Tibial nerve (tissue), 4 donors: ENCODE data around the gene EPHB3. TPM values are rescaled to one million over a fixed set of nuclear protein-coding genes. Genes with fewer than 3 reads are reported as not detected.

ENCODE experiments used
- DNase-seq, 2 donors: peaks; one replicate each; pipeline ENCODE4 v3.0.0-alpha.2; 2019; ENCODE audit warnings: low spot score in 2 of 2
- H3K27ac ChIP-seq, 4 donors: fragments of 200-600 bp; sonication (generic) in 3 of 4; one replicate each; pipeline ENCODE4 v1.5.1; 2017 to 2019; ENCODE audit warnings: mild to moderate bottlenecking in 1 of 4
- H3K27me3 ChIP-seq, 2 donors: fragments of 200-600 bp; sonication (generic) in 1 of 2; one replicate each; pipeline versions ENCODE4 v1.5.1 to v1.6.0; 2017 to 2019
- H3K36me3 ChIP-seq, 3 donors: fragments of 200-600 bp; sonication (generic); one replicate each; pipeline ENCODE4 v1.5.1; 2018 to 2019
- H3K4me1 ChIP-seq, 4 donors: fragments of 200-600 bp; sonication (generic) in 3 of 4; one replicate each; pipeline ENCODE4 v1.5.1; 2017 to 2019
- H3K4me3 ChIP-seq, 4 donors: fragments of 200-600 bp; sonication (generic) in 3 of 4; one replicate each; pipeline ENCODE4 v1.5.1; 2017 to 2019; ENCODE audit warnings: mild to moderate bottlenecking in 1 of 4, moderate library complexity in 1 of 4
- H3K9me3 ChIP-seq, 4 donors: fragments of 200-600 bp; sonication (generic) in 3 of 4; one replicate each; pipeline ENCODE4 v1.5.1; 2017 to 2019
- EP300 ChIP-seq, 2 donors: sonication (generic); formaldehyde crosslinking; IDR thresholded peaks; one replicate each; pipeline ENCODE4 v1.6.1; 2017; ENCODE audit warnings: antibody characterized with exemption in 2 of 2, mild to moderate bottlenecking in 1 of 2
- POLR2A ChIP-seq, 2 donors: fragments of 450-650 bp; IDR thresholded peaks; one replicate each; pipeline ENCODE4 v1.6.1; 2017; ENCODE audit warnings: antibody characterized with exemption in 2 of 2, mild to moderate bottlenecking in 2 of 2, moderate library complexity in 2 of 2
- WGBS, 2 donors: methylation state at CpG; one replicate each; pipeline ENCODE4 v1.1.5; 2018; 5-methylcytosine and 5-hydroxymethylcytosine counted together
- total RNA-seq, 4 donors: library from RNA; depleted of rRNA; stranded (reverse); fragments of >200 nt; gene quantifications; one replicate each; pipeline ENCODE4 v1.1.0, GENCODE V29; 2016
- TF ChIP-seq, protein P1 (sequence below), 5 experiments: fragments of 200-600 bp in 3 of 5; fragments of 450-650 bp in 2 of 5; sonication (generic) in 3 of 5; IDR thresholded peaks; one replicate each; pipeline ENCODE4 v1.5.1; 2016 to 2019; ENCODE audit warnings: antibody characterized with exemption in 5 of 5, mild to moderate bottlenecking in 3 of 5, moderate library complexity in 2 of 5

The EPHB3 gene
- total RNA-seq, 4 donors from 2014 or later = 4.8 to 13.8 (median 5.9) TPM

DNA sequence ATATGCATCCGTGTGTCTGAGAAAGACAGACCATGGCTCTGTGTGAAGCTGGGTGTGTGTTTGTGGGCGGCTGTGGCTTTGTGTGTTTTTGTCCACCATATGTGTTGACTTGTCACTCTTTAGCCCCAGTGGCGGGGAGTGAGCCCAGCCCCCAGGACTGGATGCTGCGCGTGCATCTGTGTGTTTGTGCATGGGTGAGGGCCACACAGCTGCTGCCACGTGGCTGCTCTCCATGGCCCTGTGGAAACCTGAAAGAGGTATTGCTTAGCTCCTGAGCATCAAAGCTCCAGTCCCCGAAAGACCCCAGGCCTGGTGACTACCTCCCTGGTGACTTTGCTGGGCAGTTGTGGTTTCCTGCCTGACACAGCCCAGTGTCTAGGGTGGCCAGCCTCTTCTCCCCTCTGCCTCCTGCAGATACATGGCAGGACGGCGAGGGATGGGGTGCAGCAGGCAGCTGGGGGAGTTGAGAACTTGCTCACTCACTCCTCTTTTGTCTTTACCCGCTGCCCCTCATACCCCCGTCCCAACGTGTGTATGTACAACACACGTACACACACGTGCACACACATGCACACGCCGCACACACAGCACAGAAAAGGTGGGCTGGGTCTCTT lies 6.5 kb downstream of the EPHB3 start:
- peak overlapping the region; percentile 54 to 93 (median 82) for H3K27ac ChIP-seq
- peak overlapping the region; percentile 38 to 66 (median 43) for H3K4me3 ChIP-seq

DNA sequence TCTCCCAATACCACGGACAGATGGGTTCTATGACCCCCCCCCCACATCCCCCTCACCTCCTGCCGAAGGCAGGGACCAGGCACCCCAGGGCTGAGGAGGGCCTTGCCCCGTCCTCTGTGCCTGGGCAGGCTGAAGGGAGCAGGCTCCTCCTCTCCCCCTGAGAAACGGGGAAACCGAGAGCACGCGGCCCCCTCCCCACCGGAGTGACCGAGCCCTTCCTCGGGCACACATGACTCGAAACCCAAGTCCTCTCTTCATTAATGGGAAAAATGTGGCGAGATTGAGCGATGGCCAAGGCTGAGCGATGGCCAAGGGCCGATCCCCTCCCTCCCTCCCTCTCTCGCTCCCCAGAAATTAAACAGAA lies 7.0 kb downstream of the EPHB3 start:
- peaks cover 0 to 74% (median 46%) of the 10 kb centered on the region in 4 donors for H3K4me1 ChIP-seq

More for the DNA sequence above, 6.5 kb downstream of the EPHB3 start:
- DNase-seq = no peak
- WGBS, 2 donors = 37 to 43% methylated on average over 12 to 16 of the region's 16 CpGs
- peaks cover 0 to 10% (median 0%) of the 10 kb centered on the region in 3 donors for H3K36me3 ChIP-seq
- H3K27me3 ChIP-seq = no peaks in the 10 kb centered on the region
- H3K4me1 ChIP-seq = peaks cover 0 to 74% (median 47%) of the 10 kb centered on the region in 4 donors
- no peaks in the 10 kb centered on the region for H3K9me3 ChIP-seq
- no peak for TF ChIP-seq POLR2A (IDR thresholded peaks at IDR 0.05)
- no peak for TF ChIP-seq EP300 (IDR thresholded peaks at IDR 0.05)
- TF ChIP-seq, protein P1, sequence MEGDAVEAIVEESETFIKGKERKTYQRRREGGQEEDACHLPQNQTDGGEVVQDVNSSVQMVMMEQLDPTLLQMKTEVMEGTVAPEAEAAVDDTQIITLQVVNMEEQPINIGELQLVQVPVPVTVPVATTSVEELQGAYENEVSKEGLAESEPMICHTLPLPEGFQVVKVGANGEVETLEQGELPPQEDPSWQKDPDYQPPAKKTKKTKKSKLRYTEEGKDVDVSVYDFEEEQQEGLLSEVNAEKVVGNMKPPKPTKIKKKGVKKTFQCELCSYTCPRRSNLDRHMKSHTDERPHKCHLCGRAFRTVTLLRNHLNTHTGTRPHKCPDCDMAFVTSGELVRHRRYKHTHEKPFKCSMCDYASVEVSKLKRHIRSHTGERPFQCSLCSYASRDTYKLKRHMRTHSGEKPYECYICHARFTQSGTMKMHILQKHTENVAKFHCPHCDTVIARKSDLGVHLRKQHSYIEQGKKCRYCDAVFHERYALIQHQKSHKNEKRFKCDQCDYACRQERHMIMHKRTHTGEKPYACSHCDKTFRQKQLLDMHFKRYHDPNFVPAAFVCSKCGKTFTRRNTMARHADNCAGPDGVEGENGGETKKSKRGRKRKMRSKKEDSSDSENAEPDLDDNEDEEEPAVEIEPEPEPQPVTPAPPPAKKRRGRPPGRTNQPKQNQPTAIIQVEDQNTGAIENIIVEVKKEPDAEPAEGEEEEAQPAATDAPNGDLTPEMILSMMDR (IDR thresholded peaks at IDR 0.05) = no peak

DNA sequence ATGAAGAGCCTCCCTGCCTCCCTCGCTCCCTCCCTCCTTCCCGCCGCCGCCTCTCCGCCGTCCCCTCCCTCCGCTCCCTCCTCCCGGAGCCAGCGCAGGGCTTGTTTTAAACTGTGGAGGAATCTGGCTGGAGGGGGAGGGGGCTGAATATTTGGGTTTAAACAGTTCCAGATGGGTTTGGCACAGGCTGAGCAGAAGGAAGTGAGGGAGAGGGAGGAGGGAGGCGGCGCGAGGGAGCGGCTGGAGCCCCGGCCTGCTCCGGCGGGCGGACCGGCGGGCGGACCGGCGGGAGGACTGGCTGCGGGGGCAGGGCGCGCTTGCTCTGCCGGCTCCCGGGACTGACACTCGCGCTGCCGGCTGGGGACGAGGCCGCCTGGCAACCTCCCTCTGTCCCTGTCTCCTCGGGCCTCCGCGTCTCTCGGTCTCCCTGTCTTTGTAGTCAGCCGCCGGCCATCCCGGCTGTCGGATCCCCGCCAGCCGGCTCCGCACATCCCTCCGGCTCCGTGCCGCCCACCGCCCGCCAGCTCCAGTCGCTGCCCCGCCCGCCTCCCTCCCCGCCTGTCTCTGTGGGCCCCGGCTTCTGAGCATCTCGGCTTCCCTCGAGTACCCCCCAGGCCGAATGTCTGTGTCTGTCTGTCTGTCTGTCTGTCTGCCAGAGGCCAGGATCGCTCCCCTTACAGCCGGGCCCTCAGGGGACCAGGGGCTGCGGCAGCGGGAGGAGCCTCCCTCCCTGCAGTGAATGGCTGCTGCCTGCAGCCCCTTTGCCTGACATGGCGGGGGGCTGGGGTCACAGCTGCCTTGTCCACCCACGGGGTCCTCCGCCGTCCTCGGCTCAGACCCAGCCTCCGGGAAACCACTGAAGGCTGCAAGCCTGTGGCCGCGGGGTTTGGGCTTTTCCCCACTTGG lies 7.6 kb downstream of the EPHB3 start:
- Histone ChIP-seq H3K4me1 (peaks cover 0 to 73% (median 42%) of the 10 kb centered on the region in 4 donors), H3K36me3 (peaks cover 0 to 14% (median 0%) of the 10 kb centered on the region in 3 donors), H3K9me3 (no peaks in the 10 kb centered on the region), H3K27me3 (no peaks in the 10 kb centered on the region), H3K4me3 (peak overlapping the region; percentile 38 to 66 (median 43)), H3K27ac (peak overlapping the region; percentile 54 to 93 (median 82))
- TF ChIP-seq EP300 (IDR thresholded peaks at IDR 0.05) = peak in 1 of 2 donors; percentile 86
- TF ChIP-seq POLR2A (IDR thresholded peaks at IDR 0.05) = peak in 1 of 2 donors; percentile 38
- TF ChIP-seq, protein P1 (IDR thresholded peaks at IDR 0.05) = peak in 1 of 5 experiments; percentile 16
- peak; percentile 83 to 87 for DNase-seq
- 0 to 1% methylated on average over 60 to 66 of the region's 68 CpGs for WGBS, 2 donors

More for the DNA sequence above, 7.0 kb downstream of the EPHB3 start:
- TF ChIP-seq, protein P1 (IDR thresholded peaks at IDR 0.05) = no peak
- TF ChIP-seq EP300 (IDR thresholded peaks at IDR 0.05) (no peak), POLR2A (IDR thresholded peaks at IDR 0.05) (no peak)
- Histone ChIP-seq H3K4me3 (peak overlapping the region; percentile 38 to 66 (median 43)), H3K27me3 (no peaks in the 10 kb centered on the region), H3K36me3 (peaks cover 0 to 14% (median 0%) of the 10 kb centered on the region in 3 donors), H3K9me3 (no peaks in the 10 kb centered on the region), H3K27ac (peak overlapping the region; percentile 54 to 93 (median 82))
- DNase-seq = no peak
- 5 to 6% methylated on average over 8 to 12 of the region's 16 CpGs for WGBS, 2 donors

DNA sequence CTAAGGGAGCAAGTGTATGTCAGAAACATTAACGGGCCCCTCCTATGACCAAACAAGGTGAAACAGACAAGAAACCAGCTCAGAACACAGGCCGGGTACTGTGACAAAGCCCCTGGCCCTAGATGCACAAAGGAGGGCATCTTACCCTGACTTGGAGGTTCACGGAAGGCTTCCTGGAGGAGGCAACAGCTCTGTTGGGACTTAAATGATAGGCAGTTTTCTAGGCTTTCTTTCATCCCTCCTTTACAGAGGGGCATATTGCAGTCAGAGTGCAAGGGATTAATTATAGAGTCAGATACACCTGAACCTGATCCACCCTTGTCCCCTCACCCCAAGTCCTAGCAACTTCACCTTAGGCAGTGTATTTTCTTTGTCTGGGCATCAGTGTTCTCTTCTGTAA lies 8.4 kb downstream of the EPHB3 start:
- H3K4me3 ChIP-seq = no peak overlapping the region
- WGBS, 2 donors = 53 to 69% methylated on average over 3 of the region's 3 CpGs
- peak overlapping the region in 2 of 4 donors; percentile 88 to 93 for H3K27ac ChIP-seq

More for the DNA sequence above, 8.4 kb downstream of the EPHB3 start:
- Histone ChIP-seq H3K36me3 (peaks cover 0 to 14% (median 0%) of the 10 kb centered on the region in 3 donors), H3K27me3 (no peaks in the 10 kb centered on the region), H3K4me1 (peaks cover 0 to 73% (median 35%) of the 10 kb centered on the region in 4 donors), H3K9me3 (no peaks in the 10 kb centered on the region)
- no peak for TF ChIP-seq POLR2A (IDR thresholded peaks at IDR 0.05)
- no peak for TF ChIP-seq EP300 (IDR thresholded peaks at IDR 0.05)
- TF ChIP-seq, protein P1 (IDR thresholded peaks at IDR 0.05) = no peak
- DNase-seq = no peak
